AG04450 (cell line): Measurements from ENCODE around the gene HIVEP3. TPM values are rescaled to one million over a fixed set of nuclear protein-coding genes. Genes with fewer than 3 reads are reported as not detected.

Source experiments
- CTCF ChIA-PET: fragments of 300-600, 350-600 bp; formaldehyde crosslinking; extraction: SDS; loops from one replicate; lab custom pipeline; 2022; ENCODE audit warnings: antibody characterized with exemption, inconsistent platforms; lab: Charles Lee
- POLR2A ChIA-PET: fragments of 350-600 bp; formaldehyde crosslinking; extraction: SDS; loops from one replicate; lab custom pipeline; 2021; ENCODE audit warnings: antibody characterized with exemption, inconsistent platforms; lab: Yijun Ruan, JAX
- DNase-seq: peaks from one replicate; pipeline ENCODE4 v3.0.0-alpha.2; 2011; ENCODE audit warnings: low read depth, low spot score
- H3K27ac ChIP-seq: one replicate; pipeline ENCODE4 v1.5.1; 2012; ENCODE audit warnings: low read depth, low read length, control low read depth
- H3K27me3 ChIP-seq: one replicate; pipeline ENCODE4 v1.6.0; 2012; ENCODE audit warnings: low read length; ENCODE audit not compliant: control insufficient read depth, insufficient read depth
- H3K4me3 ChIP-seq: 2 replicates; pipeline ENCODE4 v1.5.1; 2011; ENCODE audit warnings: mild to moderate bottlenecking, low read depth, low read length, control low read depth
- H3K9me3 ChIP-seq: 2 replicates; pipeline ENCODE4 v1.5.1; 2012; ENCODE audit warnings: low read length; ENCODE audit not compliant: control insufficient read depth, insufficient read depth
- polyA plus RNA-seq: library from polyadenylated mRNA; depleted of rRNA; stranded (reverse); fragments of >200 nt; gene quantifications from 2 replicates; pipeline ENCODE4 v1.2.3, GENCODE V29; 2011
- TF ChIP-seq, protein P1 (sequence below): IDR thresholded peaks from 2 replicates; pipeline ENCODE4 v1.5.1; 2011; ENCODE audit warnings: low read depth, low read length, control low read depth, inconsistent platforms

The HIVEP3 gene
- polyA plus RNA-seq, 1 experiment = 4.8 TPM

DNA sequence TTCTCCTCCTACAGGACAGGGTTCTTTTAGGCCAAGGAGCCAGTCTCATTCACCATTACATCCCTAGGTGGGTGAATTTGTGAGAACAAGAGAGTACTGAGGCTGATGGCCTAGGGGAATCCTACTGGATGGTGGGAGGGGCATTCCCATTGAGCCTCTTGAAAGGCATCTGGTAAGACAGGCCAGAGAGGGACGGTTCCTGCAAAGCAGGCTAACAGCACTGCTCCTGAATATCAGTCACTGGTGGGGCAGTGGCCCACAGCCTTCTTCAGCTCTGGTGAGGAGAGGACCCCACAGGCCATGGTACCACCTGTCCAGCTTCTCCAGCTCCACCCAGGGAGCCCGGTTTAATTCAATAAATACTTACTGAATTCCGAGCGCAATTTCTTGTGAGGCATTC, 308.4 kb downstream of the HIVEP3 start:
- H3K4me3 ChIP-seq = no peak overlapping the region
- POLR2A ChIA-PET = no interaction called here
- no peak for DNase-seq
- H3K27ac ChIP-seq = no peak overlapping the region
- TF ChIP-seq, protein P1, sequence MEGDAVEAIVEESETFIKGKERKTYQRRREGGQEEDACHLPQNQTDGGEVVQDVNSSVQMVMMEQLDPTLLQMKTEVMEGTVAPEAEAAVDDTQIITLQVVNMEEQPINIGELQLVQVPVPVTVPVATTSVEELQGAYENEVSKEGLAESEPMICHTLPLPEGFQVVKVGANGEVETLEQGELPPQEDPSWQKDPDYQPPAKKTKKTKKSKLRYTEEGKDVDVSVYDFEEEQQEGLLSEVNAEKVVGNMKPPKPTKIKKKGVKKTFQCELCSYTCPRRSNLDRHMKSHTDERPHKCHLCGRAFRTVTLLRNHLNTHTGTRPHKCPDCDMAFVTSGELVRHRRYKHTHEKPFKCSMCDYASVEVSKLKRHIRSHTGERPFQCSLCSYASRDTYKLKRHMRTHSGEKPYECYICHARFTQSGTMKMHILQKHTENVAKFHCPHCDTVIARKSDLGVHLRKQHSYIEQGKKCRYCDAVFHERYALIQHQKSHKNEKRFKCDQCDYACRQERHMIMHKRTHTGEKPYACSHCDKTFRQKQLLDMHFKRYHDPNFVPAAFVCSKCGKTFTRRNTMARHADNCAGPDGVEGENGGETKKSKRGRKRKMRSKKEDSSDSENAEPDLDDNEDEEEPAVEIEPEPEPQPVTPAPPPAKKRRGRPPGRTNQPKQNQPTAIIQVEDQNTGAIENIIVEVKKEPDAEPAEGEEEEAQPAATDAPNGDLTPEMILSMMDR = no peak
- H3K27me3 ChIP-seq = no peaks in the 10 kb centered on the region
- no peaks in the 10 kb centered on the region for H3K9me3 ChIP-seq
- CTCF ChIA-PET = no interaction called here

DNA sequence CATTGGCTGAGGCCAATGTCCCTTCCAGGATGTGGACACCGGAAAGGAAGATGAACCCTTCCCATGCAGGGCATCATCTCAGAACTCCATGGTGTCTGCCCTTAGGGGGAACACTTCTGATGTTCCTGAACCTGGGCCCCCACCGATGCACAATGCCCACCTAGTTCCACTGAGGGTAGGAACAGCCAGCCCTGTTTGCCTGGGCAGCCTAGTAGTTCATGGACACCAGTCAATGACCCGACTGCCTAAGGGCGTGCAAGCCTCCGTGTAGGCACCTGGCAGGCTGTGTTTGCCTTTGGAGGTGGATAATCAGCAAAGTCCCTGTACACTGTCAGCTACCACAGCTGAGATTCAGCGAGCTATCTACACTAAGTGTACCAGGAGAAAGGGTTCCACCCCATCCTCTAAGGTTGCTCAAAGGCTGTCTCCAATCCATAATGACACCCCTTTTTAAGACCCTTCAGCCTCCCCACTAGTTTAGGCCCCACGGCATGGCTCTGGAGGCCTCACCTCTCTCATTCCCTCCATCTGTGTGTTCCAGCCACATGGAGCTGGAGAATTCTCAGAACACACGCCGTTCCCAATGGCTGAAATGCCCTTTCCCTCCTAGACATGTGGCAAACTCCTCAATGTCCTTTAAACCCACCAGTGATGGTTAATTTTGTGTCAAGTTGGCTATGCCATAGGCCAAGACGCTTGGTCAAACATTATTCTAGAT, 309.4 kb downstream of the HIVEP3 start:
- CTCF ChIA-PET = no interaction called here
- TF ChIP-seq, protein P1 = no peak
- no peaks in the 10 kb centered on the region for H3K27me3 ChIP-seq

DNA sequence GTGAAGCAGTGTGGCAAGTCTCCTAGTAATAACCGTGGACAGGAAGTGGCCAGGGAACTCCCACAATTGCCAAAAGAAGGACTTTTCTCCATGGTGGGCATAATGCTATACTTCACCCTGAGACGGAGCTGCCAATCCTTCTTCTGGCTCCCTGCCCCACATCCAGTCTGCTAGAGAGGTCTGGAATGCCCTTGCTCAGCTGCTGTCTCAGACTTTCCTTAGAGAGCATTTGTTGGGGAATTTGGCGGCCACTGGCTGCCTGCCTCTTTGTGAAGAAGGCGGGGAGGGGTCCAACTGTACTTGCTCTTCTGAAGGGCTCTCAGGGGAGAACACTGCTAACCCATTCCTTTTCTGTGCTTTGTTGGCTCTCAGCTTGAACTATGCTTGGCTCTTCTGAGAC, 310.5 kb downstream of the HIVEP3 start:
- Histone ChIP-seq H3K27me3 (no peaks in the 10 kb centered on the region), H3K9me3 (no peaks in the 10 kb centered on the region), H3K27ac (no peak overlapping the region), H3K4me3 (no peak overlapping the region)
- ChIA-PET CTCF (no interaction called here), POLR2A (no interaction called here)
- no peak for DNase-seq
- TF ChIP-seq, protein P1 = no peak

More for the DNA sequence above, 309.4 kb downstream of the HIVEP3 start:
- H3K4me3 ChIP-seq = no peak overlapping the region
- no peak overlapping the region for H3K27ac ChIP-seq
- no peak for DNase-seq
- POLR2A ChIA-PET = no interaction called here
- no peaks in the 10 kb centered on the region for H3K9me3 ChIP-seq

DNA sequence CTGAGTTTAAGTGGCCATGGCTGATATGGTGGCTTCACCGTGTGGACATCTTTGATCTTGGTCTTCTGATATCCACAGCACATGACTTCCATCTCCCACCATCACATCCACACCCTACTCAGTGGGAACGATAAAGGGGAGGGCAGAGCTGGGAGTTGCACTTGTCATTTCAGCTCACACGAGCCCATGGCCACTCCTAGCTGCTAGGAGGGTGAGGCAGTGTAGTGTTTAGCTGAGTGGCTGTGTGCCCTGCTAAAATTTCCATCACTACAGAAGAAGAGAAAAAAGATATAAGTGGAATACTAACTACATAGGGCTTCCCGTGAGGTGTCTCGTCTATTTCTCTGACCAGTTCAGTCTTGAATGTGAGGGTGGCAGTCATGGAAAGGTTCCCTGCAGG, 310.9 kb downstream of the HIVEP3 start:
- H3K4me3 ChIP-seq = no peak overlapping the region
- ChIA-PET CTCF (interaction anchor here (0.7 kb wide), 1 partner anchor 566 kb away, joined by 3 read pairs; no protein-coding TSS in a partner anchor), POLR2A (no interaction called here)
- TF ChIP-seq, protein P1 = no peak
- H3K27ac ChIP-seq = no peak overlapping the region
- no peak for DNase-seq
- no peaks in the 10 kb centered on the region for H3K27me3 ChIP-seq
- H3K9me3 ChIP-seq = no peaks in the 10 kb centered on the region

DNA sequence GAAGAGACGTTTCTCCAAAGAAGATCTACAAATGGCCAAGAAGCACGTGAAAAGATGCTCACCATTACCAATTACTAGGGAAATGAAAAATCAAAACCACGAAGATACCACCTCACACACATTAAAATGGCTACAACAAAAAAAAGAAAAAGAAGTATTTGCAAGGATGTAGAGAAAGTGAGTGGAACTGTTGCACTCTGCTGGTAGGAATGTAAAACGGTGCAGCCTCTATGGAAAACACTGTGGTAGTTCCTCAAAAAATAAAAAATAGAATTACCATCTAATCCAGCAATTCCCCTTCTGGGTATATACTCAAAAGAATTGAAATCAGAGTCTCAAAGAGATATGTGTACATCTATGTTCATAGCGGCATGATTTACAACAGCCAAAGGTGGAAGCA, 318.8 kb downstream of the HIVEP3 start:
- H3K27me3 ChIP-seq = no peaks in the 10 kb centered on the region
- H3K4me3 ChIP-seq = no peak overlapping the region
- H3K9me3 ChIP-seq = no peaks in the 10 kb centered on the region
- TF ChIP-seq, protein P1 = peak; percentile 64
- ChIA-PET POLR2A (no interaction called here), CTCF (no interaction called here)
- DNase-seq = no peak
- no peak overlapping the region for H3K27ac ChIP-seq
